ENCODE results near the gene SSTR5.
A peak's percentile ranks its signal among the peaks of the same experiment; 100 is the strongest.
"Not testable (repeated sequence)": the region's sequence is repeated elsewhere in the genome, so short reads cannot be mapped to it uniquely, and the experiment has no call there.

SSTR5 gene

DNA sequence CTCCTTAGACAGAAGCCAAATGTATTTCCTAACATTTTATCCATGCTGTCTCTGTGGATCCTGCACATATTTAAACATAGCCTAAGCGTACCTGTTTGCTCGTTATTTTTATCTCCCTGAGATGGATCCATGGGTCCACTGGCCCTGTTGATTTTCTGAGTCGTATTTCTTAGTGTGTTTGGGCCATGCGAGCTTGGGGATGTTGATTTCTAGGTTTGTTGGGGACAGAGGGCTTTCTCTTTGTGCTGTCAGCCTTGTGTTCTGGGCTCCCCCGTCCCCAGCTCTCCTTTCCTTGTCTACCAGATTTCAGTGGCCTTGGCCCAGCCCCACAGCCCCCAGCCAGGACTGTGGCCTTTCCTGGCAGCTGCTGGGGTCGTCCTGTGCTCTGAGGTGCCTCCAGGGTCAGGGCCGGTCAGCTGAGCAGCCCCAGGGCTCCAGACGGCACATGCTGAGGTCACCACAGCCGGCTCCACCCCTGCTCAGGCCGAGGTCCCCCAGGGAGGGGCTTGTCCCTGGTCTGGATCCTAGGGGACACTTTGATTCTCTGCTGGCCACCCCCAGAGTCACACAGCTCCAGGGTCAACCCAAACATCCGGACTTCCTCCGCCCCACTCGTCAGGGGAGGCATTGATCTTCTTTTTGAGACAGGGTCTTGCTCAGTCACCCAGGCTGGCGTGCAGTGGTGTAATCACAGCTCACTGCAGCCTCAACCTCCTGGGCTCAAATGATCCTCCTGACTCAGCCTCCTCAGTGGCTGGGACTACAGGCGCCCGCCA, 4.4 kb downstream of the SSTR5 start:
- DNase-seq: no peak

- no peak for DNase-seq
Observed at GRCh38 chr16:1077877-1078578, 5.5 kb downstream of the SSTR5 start.

- DNase-seq: peak; percentile 93
Observed at GRCh38 chr16:1078579-1079021, 6.1 kb downstream of the SSTR5 start.

- DNase-seq: no peak
Observed at GRCh38 chr16:1079341-1079740, 6.8 kb downstream of the SSTR5 start.

- DNase-seq: no peak
Observed at GRCh38 chr16:1079786-1080525, 7.4 kb downstream of the SSTR5 start.

DNA sequence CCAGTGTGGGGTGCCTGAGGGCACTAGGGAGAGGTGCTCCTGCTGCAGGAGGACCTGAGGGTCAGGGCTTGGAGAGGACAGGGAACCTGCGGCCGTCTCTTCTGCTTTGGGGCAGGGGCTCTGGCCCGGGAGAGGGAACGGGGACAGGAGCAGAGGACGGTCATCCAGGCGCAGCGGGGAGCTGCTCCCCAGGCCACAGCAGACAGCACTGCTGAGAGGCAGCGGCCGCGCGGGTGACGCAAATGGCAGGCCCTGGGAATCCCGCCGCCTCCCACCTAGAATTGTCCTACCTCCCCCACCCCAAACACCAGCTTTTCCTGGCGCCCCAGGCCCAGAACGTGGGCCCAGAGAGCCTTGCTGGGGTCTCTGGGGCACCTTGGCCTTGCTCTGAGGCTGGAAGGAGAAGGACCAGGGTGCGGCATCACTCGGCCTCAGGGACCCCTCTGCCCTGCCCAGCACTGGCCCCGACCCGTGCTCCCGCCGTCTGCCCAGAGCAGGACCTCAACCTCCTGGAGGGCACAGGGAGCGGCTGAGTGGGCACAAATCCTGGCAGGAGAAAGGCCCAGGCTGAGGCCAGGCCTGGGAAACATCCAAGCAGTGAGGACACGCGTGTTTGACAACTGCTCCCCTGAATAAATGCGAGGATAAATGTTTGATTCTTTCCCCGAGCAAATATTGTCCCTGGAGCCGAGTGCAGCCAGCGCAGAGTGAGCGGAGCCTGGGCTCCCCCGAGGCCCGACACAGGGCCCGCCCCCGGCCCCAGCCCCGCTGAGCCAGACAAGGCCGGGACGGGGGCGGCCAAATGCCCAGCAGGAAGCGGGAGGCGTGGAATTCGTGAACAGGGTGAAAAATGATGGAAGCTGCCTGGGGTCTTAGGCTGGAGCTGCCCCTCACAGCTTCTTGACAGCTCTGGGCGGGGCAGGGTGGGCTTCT, 8.5 kb downstream of the SSTR5 start:
- DNase-seq: no peak

- DNase-seq: no peak
Observed at GRCh38 chr16:1081734-1082265, 9.3 kb downstream of the SSTR5 start.

- no peak for DNase-seq
Observed at GRCh38 chr16:1082266-1082951, 9.9 kb downstream of the SSTR5 start.

GRCh38 chr16:1082952-1083675, 10.6 kb downstream of the SSTR5 start:
- DNase-seq: no peak

DNA sequence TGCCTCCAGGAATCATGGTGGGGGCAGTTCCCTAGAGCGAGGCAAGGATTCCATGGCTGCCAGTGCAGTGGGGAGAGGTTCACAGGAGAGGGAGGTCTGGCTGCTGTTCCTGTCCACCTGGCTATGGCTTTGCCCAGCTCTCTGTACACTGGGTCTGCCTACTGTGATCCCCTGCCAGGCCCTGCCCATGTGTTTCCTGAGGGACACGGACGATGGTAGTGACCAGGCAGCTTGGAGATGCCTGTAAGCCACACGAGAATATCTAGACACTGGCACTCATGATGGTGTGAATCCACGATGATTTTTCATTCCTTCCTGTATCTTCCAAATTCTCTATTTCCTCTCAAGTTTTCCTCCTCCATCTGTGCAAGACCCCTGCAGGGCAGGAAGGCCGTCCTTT, 12.4 kb downstream of the SSTR5 start:
- no peak for DNase-seq

- not testable (repeated sequence) for DNase-seq
Observed at GRCh38 chr16:1086443-1086842, 13.9 kb downstream of the SSTR5 start.

DNA sequence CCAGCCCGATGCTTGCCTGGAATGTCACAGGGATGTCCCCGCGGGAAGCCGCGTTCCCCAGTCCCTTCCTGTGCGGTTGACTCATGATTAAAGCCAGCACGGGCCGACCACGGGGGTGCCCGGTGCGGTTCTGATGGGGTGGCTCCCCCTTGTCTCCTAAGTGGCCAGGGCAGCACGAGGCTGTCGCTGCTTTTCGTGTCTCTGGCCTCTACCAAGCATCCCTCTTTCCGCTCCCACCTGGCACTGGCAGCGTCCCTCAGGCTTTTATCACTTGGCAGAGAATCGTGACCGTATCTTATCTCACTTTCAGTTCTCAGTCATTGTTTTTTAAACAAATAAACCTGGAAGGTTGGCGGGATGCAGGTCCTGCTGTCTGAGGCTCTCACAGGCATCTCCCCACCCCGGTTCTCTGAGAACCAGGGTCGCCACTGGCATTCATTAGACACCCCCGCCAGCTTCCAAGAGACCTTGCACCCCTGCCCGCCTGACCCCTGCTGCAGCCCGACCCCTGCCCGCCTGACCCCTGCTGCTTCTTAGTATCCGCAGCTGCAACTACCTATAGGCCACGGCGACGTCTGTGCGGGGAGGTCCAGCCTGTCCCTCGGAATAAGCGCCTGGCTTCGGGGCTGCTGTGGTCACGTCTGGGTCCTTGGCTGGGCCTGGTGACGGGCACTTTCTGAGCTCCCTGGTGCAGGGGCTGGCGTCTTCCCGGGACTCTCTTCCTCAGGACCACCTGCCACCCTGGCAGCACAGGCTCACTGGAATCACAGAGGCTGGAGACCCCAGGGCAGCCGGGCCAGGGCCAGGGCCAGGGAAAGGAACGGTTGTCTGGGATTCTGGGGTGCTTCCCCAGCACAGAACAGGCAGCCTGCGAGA, 16.0 kb downstream of the SSTR5 start:
- no peak for DNase-seq

DNA sequence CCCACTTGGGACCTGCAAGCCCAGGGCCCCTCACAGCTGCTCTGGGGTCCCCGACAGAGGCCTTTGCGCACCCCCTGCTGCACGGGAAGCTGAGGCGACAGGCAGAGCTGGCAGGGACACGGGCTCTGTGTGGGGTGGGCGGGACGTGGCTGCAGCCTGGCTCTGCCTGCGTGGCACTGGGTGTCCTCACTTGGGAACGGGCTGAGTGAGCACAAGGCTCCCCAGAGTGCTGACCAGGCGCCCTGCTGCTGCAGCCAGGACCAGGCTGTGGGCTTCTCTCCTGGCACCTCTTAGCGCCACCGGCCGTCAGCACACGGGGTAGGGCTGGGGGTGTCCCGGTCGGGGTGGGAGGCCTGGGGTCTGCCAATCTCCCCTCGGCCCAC, 16.9 kb downstream of the SSTR5 start:
- DNase-seq: no peak

- DNase-seq: no peak
Observed at GRCh38 chr16:1089822-1090619, 17.5 kb downstream of the SSTR5 start.

DNA sequence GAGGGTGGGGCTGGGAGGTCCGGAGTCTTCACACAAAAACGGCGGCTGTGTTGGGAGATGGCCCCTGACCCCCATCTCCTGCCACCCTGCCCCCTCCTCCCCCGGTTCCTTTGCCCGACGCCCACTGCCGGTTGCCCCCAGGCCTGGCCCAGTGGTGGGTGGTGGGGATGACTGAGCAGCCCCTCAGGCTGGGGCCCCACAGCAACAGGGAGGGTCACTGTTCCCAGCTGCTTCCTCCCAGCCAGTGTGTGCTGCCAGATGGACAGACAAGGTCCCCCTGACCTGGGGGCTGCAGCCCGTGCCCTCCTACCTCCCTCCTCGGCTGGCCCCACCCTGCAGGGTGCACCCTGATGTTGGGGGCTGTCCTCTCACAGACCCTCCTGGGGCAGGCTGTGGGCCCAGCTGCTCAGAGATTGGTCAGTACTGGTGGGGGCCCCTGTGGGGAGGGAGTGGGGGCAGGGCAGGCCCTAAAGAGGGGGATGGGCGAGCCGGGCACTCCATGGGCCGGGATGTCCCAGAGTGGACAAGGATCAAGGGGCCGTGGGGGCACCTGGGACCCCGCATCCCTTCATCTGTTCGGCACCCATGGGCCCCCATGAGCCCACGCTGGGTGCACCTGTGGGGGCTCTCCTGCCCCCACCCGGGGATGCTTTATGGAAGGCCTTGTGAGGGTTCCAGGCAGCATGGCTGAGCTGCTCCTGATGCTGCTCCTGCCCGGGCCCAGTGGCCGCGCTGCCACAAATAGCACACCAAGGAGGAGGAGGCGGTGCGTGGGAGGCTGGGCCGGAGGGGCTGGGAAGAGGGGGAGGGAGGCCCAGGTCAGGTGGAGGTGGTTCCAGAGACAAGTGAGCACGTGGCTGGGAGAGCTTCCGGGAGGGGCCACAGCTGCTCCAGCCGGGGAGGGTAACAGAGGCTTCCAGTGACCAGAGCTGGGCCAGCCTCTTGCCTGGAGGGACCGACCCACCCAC, 18.4 kb downstream of the SSTR5 start:
- no peak for DNase-seq

DNA sequence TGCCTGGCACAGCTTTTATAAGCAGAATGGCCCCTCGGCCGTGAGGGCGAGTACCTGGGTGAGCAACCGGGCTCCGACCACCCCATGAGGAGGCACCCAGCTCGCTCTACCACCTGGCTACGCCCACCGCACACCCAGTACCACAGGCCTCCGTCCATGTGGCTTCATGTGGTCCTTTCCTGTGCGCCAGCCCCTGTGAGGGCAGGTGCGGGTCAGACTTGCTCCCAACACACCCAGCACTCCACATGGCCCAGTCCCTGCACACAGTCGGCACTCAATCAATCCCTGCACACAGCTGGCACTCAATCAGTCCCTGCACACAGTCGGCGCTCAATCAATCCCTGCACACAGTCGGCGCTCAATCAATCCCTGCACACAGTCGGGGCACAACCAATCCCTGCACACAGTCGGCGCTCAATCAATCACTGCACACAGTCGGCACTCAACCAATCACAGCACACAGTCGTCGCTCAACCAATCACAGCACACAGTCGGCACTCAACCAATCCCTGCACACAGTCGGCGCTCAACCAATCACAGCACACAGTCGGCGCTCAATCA, 19.5 kb downstream of the SSTR5 start:
- no peak for DNase-seq

- not testable (repeated sequence) for DNase-seq
Observed at GRCh38 chr16:1092685-1093283, 20.2 kb downstream of the SSTR5 start.

All from COR-L47 (cell line).